Adrenal gland (tissue), 5 donors: ENCODE measurements around the gene WFIKKN2.

Experiments
- CTCF ChIP-seq, 6 experiments: fragments of 450-650 bp in 4 of 6; fragments of 200-600 bp in 2 of 6; sonication (generic) in 1 of 6; IDR thresholded peaks; 1 replicate in 5 of 6; 2 replicates in 1 of 6; pipeline versions ENCODE4 v1.5.1 to v1.8.0; 2016 to 2021; ENCODE audit warnings: antibody characterized with exemption in 6 of 6, mild to moderate bottlenecking in 2 of 6, moderate library complexity in 1 of 6
- POLR2A ChIP-seq, 2 donors: fragments of 450-650 bp; IDR thresholded peaks; one replicate each; pipeline ENCODE4 v1.6.1; 2017; ENCODE audit warnings: antibody characterized with exemption in 2 of 2, mild to moderate bottlenecking in 2 of 2, moderate library complexity in 1 of 2
- donor health status: DM: no; HTN: no; CAD: no.

DNA sequence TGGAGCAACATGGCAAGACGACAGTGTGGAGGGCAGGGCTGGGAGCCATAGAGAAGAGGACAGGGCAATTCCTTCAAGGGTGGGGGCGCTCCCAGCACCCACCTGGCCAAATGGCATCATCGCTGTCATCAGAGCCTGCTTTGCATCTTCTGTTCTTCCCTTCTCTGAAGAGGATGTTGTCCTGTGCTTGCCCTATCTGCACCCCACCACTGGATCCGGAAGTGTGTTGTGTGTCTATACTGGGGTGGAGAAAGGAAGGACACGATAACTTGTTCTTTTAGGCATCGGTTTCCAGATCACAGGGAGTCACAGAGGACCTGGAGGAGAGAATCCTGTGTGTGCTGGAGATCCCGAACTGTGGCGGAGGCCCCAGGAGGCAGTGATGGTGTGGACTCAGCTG lies 42.4 kb upstream of the WFIKKN2 start:
- TF ChIP-seq CTCF (IDR thresholded peaks at IDR 0.05) (no peak), POLR2A (IDR thresholded peaks at IDR 0.05) (no peak)
